K562 (cell line): ENCODE measurements around the gene PMVK. TPM values are rescaled to one million over a fixed set of nuclear protein-coding genes. Genes with fewer than 3 reads are reported as not detected.

Experiments
- BRD4 ChIP-seq: fragments of 200-600 bp; sonication (generic); IDR thresholded peaks from 2 replicates; pipeline ENCODE4 v1.6.1; 2017; ENCODE audit warnings: inconsistent platforms
- CBX1 ChIP-seq: sonication (generic); IDR thresholded peaks from 2 replicates; pipeline ENCODE4 v1.6.1; 2016; ENCODE audit warnings: antibody characterized with exemption, low read depth, mild to moderate bottlenecking
- CC2D1A ChIP-seq: fragments of 450-650 bp; IDR thresholded peaks from 2 replicates; pipeline ENCODE4 v1.6.1; 2017; ENCODE audit warnings: mild to moderate bottlenecking
- E2F3 ChIP-seq: fragments of 250-450 bp; sonication (Bioruptor Pico); IDR thresholded peaks from 2 replicates; pipeline ENCODE4 v1.4.0; 2020; ENCODE audit warnings: mild to moderate bottlenecking
- ETS2 ChIP-seq: IDR thresholded peaks from 2 replicates; pipeline ENCODE4 v1.6.1; 2016; ENCODE audit warnings: borderline replicate concordance, missing genetic modification characterization, mild to moderate bottlenecking, moderate library complexity, missing compliant biosample characterization; ENCODE audit not compliant: poor library complexity, severe bottlenecking
- KAT2B ChIP-seq: IDR thresholded peaks from one replicate; pipeline ENCODE4 v1.6.1; 2012; ENCODE audit warnings: low read depth, mild to moderate bottlenecking, control low read depth, inconsistent platforms, low read length, moderate library complexity
- NR2C1 ChIP-seq, 2 experiments: fragments of 450-650 bp; IDR thresholded peaks; 2 replicates each; pipeline ENCODE4 v1.6.1; 2017; ENCODE audit warnings: mild to moderate bottlenecking in 2 of 2, antibody characterized with exemption in 1 of 2, inconsistent platforms in 1 of 2, missing compliant biosample characterization in 1 of 2, missing genetic modification characterization in 1 of 2
- NR3C1 ChIP-seq: sonication (generic); formaldehyde crosslinking; IDR thresholded peaks from 2 replicates; pipeline ENCODE4 v1.8.1; 2022; ENCODE audit warnings: missing genetic modification reagents
- RBBP5 ChIP-seq: fragments of 200-600 bp; sonication (generic); IDR thresholded peaks from 2 replicates; pipeline ENCODE4 v1.6.1; 2012; ENCODE audit warnings: borderline replicate concordance, mild to moderate bottlenecking, low read length, control low read depth, inconsistent platforms; ENCODE audit not compliant: insufficient read depth, poor library complexity, severe bottlenecking
- RBM25 ChIP-seq: fragments of 200-400 bp; formaldehyde crosslinking; IDR thresholded peaks from 2 replicates; pipeline ENCODE4 v1.6.1; 2018; ENCODE audit warnings: low read length, low read depth, moderate library complexity; ENCODE audit not compliant: severe bottlenecking
- SLC30A9 ChIP-seq: fragments of 250-450 bp; sonication (Bioruptor Pico); IDR thresholded peaks from 2 replicates; pipeline ENCODE4 v1.8.0; 2022; ENCODE audit warnings: mild to moderate bottlenecking, moderate library complexity
- STAG1 ChIP-seq: sonication (generic); formaldehyde crosslinking; IDR thresholded peaks from 2 replicates; pipeline ENCODE4 v1.5.0; 2020; ENCODE audit warnings: missing genetic modification reagents, borderline replicate concordance
- TARDBP ChIP-seq: fragments of 450-650 bp; IDR thresholded peaks from 2 replicates; pipeline ENCODE4 v1.6.1; 2016
- ZNF143 ChIP-seq: sonication (generic); formaldehyde crosslinking; IDR thresholded peaks from 2 replicates; pipeline ENCODE4 v1.9.0; 2022; ENCODE audit warnings: mild to moderate bottlenecking, missing genetic modification reagents
- ZNF583 ChIP-seq: fragments of 250-450 bp; sonication (Bioruptor Pico); IDR thresholded peaks from 2 replicates; pipeline ENCODE4 v1.4.0; 2020
- polyA plus RNA-seq, 8 experiments: library from polyadenylated mRNA; depleted of rRNA in 4 of 8; stranded (reverse) in 5 of 8; unstranded in 3 of 8; fragments of >200 nt; fragmentation: Nextera tagmentation in 2 of 8; fragmentation: Illumina TruSeq in 1 of 8; extraction: Ambion mirVana in 2 of 8; extraction: Trizol in 1 of 8; gene quantifications; 2 replicates each; pipeline versions ENCODE4 v1.2.1 to v1.2.3, GENCODE V29; 2011 to 2014; ENCODE audit warnings: inconsistent platforms in 1 of 8, missing spikeins in 1 of 8
- total RNA-seq, 7 experiments: library from RNA; depleted of rRNA in 6 of 7; stranded (reverse); fragments of >200 nt in 6 of 7; fragmentation: Illumina TruSeq in 2 of 7; extraction: Trizol in 2 of 7; gene quantifications; 2 replicates each; pipeline versions ENCODE4 v1.2.1 to v1.2.3, GENCODE V29; 2011 to 2021; ENCODE audit warnings: low replicate concordance in 1 of 7
- TF ChIP-seq, protein P1 (sequence below): fragments of 200-800 bp; sonication (Bioruptor generic); IDR thresholded peaks from 2 replicates; pipeline ENCODE4 v1.6.1; 2016; ENCODE audit warnings: missing genetic modification characterization, missing compliant biosample characterization
- TF ChIP-seq, protein P2 (sequence below): fragments of 250-450 bp; sonication (Bioruptor Pico); IDR thresholded peaks from 2 replicates; pipeline ENCODE4 v1.8.0; 2021; ENCODE audit warnings: moderate library complexity, mild to moderate bottlenecking, inconsistent platforms
- TF ChIP-seq, protein P3 (sequence below): sonication (generic); formaldehyde crosslinking; IDR thresholded peaks from 2 replicates; pipeline ENCODE4 v1.8.1; 2022; ENCODE audit warnings: missing genetic modification reagents

The PMVK gene
- total and polyA plus RNA-seq, 9 of the 15 experiments (the other 6 are each of a cell fraction or from before 2014, with no cell fraction given), result 1.1 to 15.3 (median 6.3) TPM

DNA sequence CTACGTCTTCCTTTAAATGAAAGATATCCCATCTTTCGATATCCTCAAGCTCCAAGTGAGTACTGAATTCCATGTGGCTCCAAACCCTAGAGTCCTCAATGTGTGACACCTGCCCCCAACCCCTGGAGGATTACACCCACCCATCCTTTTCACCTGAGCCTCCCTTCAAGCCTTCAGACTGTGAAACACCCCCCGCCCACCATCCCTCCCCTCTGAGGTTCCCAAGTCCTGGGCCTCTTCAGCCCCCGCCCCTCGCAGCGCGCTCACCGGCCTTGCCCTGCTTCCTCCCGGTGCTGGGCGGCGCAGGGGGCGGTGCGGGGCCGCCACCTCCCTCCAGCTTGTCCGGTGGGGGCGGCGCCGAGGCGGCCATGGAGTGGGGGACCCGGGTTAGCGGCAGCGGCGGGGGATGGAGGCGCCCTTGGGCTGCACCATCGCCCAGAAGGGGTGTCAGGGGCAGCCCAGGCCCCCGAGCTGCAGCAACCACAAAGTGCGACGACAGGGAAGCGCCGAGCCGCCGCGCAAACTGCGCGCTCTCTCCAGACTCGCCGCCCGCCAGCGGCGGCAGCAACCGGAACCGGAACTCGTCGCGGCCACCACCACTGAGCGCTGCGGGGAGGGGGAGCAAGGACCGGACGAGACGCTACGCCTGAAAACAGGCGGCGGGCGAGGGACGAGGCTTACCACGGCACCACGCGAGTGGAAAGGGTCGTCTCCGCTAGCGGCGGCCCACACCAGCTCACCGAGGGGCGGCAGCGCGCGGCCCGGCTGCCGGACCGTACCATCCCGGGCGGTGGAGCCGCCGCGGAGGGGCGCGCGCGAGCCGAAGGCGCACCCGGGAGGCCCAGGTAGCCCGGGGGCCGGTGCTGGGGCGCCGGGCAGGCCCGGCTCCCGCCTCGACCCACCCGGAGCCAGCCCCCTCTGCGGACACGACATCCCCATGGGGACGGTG lies 25.0 kb upstream of the PMVK start, which contains the start of gene PYGO2 (continued):
- TF ChIP-seq KAT2B (no peak), E2F3 (CRISPR knock-in tag) (no peak), TARDBP (no peak), RBM25 (no peak), NR3C1 (CRISPR knock-in tag) (no peak), ZNF583 (CRISPR knock-in tag) (no peak), CBX1 (no peak; the same call in 1 of the 2 replicates), ZNF143 (no peak), CC2D1A (no peak), ETS2 (tag) (no peak), BRD4 (no peak), RBBP5 (peak; percentile 80), SLC30A9 (CRISPR knock-in tag) (0 out of 2 replicates have a peak, but pooled peaks have one; percentile 43), NR2C1 (IDR thresholded peaks at IDR 0.05) (no peak), NR2C1 (tag; IDR thresholded peaks at IDR 0.05) (no peak), STAG1 (CRISPR knock-in tag) (no peak)
- TF ChIP-seq, protein P1, sequence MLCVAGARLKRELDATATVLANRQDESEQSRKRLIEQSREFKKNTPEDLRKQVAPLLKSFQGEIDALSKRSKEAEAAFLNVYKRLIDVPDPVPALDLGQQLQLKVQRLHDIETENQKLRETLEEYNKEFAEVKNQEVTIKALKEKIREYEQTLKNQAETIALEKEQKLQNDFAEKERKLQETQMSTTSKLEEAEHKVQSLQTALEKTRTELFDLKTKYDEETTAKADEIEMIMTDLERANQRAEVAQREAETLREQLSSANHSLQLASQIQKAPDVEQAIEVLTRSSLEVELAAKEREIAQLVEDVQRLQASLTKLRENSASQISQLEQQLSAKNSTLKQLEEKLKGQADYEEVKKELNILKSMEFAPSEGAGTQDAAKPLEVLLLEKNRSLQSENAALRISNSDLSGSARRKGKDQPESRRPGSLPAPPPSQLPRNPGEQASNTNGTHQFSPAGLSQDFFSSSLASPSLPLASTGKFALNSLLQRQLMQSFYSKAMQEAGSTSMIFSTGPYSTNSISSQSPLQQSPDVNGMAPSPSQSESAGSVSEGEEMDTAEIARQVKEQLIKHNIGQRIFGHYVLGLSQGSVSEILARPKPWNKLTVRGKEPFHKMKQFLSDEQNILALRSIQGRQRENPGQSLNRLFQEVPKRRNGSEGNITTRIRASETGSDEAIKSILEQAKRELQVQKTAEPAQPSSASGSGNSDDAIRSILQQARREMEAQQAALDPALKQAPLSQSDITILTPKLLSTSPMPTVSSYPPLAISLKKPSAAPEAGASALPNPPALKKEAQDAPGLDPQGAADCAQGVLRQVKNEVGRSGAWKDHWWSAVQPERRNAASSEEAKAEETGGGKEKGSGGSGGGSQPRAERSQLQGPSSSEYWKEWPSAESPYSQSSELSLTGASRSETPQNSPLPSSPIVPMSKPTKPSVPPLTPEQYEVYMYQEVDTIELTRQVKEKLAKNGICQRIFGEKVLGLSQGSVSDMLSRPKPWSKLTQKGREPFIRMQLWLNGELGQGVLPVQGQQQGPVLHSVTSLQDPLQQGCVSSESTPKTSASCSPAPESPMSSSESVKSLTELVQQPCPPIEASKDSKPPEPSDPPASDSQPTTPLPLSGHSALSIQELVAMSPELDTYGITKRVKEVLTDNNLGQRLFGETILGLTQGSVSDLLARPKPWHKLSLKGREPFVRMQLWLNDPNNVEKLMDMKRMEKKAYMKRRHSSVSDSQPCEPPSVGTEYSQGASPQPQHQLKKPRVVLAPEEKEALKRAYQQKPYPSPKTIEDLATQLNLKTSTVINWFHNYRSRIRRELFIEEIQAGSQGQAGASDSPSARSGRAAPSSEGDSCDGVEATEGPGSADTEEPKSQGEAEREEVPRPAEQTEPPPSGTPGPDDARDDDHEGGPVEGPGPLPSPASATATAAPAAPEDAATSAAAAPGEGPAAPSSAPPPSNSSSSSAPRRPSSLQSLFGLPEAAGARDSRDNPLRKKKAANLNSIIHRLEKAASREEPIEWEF (CRISPR knock-in tag), result no peak
- TF ChIP-seq, protein P2, sequence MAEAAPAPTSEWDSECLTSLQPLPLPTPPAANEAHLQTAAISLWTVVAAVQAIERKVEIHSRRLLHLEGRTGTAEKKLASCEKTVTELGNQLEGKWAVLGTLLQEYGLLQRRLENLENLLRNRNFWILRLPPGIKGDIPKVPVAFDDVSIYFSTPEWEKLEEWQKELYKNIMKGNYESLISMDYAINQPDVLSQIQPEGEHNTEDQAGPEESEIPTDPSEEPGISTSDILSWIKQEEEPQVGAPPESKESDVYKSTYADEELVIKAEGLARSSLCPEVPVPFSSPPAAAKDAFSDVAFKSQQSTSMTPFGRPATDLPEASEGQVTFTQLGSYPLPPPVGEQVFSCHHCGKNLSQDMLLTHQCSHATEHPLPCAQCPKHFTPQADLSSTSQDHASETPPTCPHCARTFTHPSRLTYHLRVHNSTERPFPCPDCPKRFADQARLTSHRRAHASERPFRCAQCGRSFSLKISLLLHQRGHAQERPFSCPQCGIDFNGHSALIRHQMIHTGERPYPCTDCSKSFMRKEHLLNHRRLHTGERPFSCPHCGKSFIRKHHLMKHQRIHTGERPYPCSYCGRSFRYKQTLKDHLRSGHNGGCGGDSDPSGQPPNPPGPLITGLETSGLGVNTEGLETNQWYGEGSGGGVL (CRISPR knock-in tag), result no peak
- TF ChIP-seq, protein P3, sequence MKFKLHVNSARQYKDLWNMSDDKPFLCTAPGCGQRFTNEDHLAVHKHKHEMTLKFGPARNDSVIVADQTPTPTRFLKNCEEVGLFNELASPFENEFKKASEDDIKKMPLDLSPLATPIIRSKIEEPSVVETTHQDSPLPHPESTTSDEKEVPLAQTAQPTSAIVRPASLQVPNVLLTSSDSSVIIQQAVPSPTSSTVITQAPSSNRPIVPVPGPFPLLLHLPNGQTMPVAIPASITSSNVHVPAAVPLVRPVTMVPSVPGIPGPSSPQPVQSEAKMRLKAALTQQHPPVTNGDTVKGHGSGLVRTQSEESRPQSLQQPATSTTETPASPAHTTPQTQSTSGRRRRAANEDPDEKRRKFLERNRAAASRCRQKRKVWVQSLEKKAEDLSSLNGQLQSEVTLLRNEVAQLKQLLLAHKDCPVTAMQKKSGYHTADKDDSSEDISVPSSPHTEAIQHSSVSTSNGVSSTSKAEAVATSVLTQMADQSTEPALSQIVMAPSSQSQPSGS, result no peak
